GM11168 (cell line): Measurements from ENCODE around the gene SC5D.

Source experiments
- in situ Hi-C: fragments of 300-500 bp; cut with MboI; formaldehyde crosslinking; loops from one replicate; pipeline ENCODE4 v1.12.0; 2022; ENCODE audit warnings: low sequenced_read_pairs; ENCODE audit not compliant: unreplicated experiment

SC5D gene, protein sequence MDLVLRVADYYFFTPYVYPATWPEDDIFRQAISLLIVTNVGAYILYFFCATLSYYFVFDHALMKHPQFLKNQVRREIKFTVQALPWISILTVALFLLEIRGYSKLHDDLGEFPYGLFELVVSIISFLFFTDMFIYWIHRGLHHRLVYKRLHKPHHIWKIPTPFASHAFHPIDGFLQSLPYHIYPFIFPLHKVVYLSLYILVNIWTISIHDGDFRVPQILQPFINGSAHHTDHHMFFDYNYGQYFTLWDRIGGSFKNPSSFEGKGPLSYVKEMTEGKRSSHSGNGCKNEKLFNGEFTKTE

DNA sequence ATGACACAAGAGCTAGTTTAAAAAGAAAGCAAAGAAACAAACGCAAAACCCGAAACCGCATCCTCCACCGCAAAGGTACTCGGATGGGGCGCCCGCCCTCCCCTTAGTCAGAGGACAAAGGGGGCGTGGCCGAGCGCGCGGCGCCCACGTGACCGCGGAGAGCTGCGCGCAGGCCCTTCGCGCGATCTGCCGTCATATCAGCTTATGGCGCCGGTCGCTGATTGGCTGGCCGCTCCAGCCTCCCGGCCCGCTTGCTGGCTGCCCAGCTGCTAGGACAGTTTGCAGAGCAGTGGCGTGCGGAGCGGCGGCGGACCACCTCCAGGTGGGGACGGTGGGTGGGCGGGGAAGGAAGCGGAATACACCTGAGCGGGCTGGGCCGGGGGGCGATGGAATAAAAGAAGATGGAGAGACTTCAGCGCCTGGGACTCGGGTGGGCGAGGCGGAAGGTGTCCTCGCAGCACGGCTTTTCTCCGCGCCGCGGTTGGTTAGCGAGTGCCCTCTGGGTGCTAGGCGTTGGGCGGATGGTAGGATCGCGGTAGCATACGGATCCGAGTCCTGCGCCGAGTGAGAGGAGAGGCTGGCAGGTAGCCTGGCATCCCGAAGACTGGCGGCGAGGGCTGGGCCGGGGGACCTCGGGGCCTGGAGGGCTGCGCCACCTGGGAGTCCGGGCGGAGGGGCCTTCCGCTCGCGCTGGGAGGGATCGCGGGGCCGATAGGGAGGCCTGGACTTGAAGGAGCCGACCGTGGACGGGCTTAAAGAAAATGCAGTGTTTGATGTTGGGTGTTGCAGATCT, at the start of gene SC5D:
Gene SC5D (plus strand): TSS at position 277 of the 793 bp plus-strand sequence. CDS start 10,605 bp downstream, outside the sequence.
- in situ Hi-C loops: no loop called here

DNA sequence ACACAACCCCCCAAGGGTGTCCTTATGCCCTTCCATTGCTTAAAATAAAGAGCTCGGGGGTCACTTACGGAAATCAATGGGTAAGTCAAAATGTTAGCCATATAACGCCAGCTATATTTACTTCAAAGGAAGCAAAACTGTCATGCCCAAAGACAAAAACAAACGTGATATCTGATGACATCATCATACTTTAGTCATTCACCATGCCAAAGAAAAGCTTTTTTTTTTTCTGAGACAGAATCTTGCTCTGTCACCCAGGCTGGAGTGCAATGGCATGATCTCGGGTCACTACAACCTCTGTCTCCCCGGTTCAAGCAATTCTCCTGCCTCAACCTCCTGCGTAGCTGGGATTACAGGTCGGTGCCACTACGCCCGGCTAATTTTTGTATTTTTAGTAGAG, 47.7 kb upstream of the SC5D start:
- in situ Hi-C loops: no loop called here

DNA sequence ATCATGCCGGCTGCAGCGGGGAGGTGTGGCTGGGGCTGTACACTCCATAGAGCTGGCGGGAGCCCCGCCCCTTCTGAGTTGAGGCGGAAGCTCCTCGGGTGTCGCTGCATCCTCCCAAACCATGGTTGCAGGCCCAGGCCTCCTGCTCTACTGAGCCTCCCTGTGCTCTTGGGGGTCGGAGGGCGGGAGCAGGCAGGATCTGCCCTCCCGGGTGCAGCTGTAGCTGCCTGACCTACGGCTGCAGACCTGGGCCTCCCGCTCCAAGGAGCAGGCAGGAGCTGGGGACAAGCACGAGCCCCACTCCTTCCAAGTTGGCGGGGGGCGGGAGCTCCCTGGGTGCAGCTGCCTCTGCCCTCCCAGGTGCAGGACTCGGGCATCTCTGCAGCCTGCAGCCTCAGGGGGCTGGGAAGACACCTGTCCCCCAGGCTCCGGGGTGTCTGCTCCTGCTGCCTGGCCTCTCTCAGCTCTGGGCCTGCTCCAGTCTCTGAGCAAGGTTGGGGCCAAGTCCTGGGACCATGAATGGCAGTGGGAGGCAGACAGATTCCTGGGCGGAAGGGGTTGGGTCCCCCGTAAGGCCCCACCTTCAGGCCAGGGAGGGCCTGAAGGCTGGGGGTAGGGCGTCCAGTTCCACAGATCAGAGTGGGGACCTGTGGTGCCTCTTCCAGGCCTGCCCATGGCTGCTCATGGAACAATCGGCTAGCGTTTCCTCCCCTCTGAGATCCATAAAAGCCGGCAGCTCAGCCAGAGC, 46.4 kb upstream of the SC5D start:
- in situ Hi-C loops: no loop called here

DNA sequence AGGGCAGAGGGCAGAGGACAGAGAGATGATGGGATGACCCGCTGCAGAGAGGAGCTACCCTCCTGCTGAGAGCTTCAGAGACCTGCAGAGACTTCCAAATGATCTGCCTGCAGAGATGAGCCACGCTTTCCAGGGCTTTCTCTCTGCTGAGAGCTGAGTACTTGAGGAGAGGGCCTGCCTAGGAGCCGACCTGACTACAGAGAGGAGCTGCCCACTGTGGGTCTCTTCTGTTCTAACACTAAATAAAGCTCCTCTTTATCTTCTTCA, 45.9 kb upstream of the SC5D start:
- in situ Hi-C loops: no loop called here

DNA sequence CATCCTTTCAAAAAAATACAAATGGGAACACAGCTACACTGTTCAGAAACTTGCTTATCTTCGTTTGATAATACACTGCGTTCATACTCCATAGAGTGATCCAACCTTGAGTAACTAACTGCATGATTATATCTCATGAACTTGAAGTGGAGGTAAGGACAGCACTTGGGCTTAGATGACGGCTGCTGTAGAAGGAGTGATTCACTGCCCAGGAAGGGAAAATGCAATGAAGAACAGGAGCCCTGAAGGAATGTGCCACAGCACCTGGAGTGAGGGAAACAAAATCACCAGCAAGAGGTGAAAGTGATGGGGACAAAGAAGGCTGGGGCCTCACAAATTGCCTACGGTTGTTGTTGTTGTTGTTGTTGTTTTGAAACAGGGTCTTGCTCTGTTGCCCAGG, 44.1 kb upstream of the SC5D start:
- in situ Hi-C loops: no loop called here

DNA sequence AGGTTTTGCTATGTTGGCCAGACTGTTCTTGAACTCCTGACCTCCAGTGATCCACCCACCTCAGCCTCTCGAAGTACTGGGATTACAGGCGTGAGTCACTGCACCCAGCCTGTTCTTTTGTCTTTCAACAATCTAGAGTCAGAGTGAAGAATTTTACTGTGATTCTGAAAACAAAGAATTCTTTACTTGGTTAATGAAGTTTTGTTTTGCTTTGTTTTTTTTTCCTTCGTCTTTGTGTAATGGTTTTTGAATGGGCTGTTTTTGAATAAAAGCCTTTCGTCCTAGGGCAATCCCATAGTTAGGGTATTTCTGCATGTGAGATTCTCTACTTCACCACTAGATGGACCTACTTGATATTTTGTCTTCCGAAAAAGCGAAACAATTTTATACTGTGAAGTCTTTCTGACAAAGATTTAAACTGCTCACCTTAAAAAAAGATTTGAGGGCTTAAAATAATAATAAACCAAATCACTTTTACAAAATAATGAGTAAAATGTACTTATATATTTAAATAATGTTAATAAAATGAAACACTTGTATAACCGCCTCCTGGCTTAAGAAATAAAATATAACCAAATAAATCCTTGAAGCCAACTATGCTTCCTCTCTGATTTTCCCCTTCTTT, 43.4 kb upstream of the SC5D start:
- in situ Hi-C loops: no loop called here

DNA sequence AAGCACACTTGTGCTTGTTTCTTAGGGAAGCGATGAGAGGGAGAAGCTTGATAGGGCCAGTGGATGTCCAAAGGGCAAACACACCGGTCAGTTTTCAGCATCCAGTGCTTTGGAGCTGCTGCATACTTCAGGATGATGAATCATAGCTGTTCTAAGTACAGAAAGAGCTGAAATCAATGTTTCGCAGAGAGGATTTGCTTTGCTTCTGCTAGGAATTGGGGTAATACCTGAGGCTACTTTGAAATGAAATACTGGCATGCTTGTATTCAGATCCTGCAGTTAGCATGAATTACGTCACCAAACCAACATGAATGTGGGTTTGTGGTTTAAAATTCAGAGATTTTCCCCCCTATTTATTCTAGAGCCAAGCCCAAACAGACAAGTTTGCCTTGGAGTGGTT, 41.7 kb upstream of the SC5D start:
- in situ Hi-C loops: no loop called here

DNA sequence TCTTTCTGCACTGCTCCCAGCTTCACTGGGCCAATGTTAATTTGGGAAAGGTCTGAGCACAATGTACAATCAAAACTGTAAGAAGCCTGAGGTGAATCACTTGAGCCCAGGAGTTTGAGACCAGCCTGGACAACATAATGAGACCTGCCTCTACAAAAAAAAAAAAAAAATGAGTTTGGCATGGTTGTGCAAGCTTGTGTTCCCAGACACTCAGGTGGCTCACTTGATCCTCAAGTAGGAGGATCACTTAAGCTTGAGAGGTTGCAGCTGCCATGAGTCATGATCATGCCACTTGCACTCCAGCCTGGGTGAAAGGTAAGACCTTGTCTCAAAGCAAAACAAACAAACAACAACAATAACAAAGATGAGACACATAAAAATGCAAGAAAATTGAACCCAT, 38.6 kb upstream of the SC5D start:
- in situ Hi-C loops: no loop called here

DNA sequence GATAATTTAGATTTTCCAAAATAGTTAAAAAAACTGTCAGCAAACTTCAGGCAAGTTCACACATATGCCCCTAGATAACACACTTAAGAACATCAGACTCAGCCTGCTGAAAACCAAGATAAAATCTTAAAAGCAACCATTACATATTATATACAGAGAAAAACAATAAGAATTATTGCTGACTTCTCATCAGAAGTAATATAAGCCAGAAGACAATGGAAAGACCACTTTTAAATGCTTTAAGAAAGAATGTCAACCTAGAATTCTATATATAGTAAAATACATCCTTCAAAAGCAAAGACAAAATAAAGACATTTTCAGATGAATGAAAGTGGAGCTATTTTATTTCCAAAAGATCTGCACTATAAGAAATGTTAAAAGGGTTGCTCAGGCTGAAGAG, 37.8 kb upstream of the SC5D start:
- in situ Hi-C loops: no loop called here

DNA sequence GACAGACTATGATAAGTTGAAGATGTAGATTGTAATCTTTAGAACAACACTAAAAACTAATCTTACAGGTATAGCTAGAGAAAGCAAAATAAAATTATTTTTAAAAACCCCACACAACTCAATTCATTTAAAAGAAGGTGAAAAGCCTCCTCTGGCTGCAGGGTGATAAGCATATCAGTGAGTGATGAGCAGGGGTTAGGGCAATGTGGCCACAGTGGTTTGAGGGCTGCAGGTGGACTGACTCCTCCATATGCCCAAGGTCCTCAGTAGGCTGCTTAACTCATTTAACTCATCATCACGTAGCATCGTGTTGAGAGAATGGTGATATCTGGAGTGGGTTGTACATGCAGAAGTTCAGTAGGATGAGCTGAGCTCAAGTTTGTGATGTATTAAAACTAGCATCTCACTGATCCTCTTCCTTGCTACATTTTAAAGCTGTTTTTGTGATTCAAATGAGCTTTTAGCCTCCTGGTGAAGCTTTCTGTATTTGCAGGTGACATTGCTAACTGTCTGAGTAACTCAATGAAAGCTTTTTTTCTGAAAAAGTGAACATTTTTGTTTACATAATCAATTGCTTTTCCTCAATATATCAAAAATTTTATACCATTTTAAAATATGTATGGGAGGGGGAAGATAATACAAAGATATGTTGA, 37.0 kb upstream of the SC5D start:
- in situ Hi-C loops: no loop called here

DNA sequence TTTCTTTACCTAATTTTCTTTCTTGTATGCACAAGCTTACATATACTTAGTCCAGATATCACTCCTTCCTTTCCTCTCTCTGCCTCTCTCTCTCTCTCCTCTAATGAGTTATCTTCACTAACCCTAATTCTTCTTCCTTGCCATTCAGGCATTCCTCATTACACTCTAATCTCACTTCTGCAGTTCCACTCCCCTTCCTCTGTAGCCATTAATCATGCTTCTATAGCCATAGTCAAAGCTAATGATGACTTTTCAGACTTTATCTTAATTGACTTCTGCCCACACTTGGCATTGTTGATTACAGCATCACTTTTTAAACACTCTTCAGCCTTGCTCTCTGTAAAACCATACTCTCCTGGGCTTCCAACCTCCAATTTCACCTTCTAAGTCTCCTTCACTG, 35.3 kb upstream of the SC5D start:
- in situ Hi-C loops: no loop called here

DNA sequence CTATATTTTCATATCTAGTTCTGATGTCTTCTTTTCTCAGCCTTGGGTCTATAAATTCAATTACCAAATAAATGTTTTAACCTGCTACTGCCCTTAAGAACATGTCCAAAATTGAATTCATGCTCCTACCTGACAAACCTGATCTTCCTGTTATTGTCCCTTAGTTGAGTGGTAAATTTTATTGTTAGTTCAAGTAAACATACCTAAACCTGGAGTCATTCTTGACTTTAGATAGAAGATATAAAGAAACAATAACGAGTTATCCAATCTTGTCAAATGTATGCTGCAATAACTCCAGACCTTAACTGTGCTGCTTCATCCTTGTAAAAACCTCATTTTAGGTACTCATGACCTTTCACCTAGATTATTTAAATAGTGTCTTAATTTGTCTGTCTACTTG, 34.6 kb upstream of the SC5D start:
- in situ Hi-C loops: no loop called here

DNA sequence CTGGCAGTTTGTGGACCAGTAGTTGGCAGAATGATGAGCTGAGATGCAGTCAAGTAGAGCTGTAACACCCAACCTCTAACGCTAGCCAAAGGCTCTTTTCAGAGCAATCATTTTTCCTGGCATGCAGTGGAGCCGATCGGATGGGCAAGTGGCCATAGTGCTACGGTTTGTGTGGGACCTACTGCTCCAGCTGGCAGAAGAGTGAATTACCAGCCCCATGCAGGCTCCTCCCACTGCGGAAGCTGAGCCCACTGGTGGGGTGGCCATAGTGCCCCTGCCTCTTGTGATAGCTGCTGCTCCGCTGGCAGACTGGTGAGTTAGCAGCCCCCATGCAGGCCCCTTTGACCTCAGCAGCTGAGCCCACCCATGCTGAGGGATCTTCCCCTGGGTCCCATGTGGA, 27.0 kb upstream of the SC5D start:
- in situ Hi-C loops: no loop called here

DNA sequence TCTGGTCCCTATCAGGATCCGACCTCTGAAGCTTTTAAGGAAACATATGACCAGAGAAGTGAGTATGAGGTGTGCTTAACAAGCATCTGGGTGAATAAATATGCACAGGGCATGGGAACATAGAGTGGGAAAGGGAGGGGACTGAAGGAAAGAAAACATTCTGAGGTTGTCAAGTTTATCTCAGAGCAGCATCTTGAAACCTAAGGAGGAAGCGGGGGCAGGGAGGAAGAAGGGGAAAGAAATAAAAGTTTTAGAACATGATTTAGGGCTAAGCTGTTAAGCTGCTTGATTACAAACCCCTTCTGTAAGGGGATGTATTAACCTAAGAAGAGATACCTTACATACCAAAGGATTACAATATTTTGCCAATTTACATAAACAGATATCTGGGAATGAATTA, 24.0 kb upstream of the SC5D start:
- in situ Hi-C loops: no loop called here

DNA sequence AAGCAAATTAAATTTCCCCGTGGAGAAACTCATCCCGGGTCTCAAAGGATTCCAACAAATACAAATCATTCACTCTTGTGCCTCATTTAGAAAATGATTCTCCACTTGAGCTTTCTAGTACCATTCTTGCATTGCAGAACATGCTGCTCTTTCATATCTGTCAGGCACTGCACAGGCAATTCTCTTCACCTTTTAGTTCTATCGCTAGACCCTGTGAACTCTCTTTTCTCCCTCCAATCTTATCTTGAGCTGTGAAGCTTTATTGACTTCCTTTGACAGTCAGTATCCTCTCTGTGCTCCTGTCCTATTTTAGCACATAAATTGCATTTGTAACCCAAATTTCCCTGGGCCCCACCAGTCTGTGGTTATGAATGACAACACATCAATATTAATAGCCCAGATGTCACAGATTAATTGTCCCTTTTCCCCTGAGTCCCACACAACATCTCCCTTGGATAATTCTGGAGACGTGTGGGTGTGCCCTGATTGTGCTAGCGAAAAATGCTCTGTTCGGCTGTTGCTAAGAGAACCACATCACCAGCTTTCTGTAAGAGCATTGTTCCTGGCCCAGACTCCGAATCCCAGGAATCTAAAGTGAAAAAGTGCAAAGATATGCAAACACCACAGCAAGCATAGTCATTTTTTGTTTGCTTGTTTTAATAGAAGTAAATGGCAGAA, 22.4 kb upstream of the SC5D start:
- in situ Hi-C loops: no loop called here

DNA sequence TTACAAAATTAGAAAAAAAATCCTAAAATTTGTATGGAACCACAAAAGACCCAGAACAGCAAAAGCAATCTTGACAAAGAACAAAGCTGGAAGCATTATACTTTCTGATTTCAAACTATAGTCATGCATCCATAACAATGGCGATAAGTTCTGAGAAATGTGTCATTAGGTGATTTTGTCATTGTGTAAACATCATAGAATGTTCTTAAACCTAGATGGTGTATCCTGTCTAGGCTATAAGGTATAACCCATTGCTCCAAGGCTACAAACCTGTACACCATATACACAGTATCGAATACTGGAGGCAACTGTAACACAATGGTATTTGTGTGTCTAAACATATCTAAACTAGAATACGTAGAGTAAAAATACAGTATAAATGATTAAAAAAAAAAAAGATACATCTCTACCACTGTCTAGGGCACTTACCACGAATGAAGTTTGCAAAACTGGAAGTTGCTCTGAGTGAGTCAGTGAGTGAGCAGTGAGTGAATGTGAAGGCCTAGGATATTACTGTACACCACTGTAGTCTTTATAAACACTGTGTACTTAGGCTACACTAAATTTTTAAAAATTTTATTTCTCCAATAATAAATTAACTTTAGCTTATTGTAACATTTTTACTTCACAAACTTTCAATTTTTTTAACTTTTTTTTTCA, 18.1 kb upstream of the SC5D start:
- in situ Hi-C loops: no loop called here

DNA sequence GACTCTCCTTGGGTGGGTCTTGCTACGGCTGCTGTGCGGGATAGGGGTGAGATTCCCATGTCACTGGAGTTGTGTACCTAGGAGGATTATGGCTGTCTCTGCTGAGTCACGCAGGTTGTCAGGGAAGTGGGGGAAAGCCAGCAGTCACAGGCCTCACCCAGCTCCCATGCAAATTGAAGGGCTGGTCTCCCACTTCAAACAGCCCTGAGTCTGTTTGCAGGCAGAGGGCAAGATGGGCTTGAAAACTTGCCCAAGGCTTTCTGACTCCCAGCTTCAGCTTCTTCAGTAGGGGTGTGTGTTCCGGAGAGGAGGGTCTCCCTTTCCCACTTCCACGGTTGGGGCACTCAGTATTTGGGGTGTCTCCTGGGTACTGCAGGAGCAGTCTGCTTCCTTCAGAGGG, 10.9 kb upstream of the SC5D start:
- in situ Hi-C loops: no loop called here

DNA sequence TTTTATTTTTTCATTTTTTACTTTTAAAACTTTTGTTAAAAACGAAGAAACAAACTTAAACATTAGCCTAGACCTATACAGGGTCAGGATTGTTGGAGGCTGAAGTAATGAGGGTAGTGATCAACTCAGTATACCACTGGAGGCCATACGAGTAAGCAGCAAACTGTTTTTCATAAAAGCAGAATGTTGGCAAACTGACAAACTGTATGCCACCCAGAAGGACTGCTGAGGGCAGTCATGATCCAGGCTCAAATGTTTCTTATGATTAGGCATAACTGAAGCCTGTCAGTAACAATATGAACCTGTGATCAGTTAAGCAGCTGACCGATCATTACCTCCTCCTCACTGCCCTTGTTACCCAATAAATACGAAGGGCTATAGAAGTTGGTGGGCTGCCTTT, 10.2 kb upstream of the SC5D start:
- in situ Hi-C loops: no loop called here

DNA sequence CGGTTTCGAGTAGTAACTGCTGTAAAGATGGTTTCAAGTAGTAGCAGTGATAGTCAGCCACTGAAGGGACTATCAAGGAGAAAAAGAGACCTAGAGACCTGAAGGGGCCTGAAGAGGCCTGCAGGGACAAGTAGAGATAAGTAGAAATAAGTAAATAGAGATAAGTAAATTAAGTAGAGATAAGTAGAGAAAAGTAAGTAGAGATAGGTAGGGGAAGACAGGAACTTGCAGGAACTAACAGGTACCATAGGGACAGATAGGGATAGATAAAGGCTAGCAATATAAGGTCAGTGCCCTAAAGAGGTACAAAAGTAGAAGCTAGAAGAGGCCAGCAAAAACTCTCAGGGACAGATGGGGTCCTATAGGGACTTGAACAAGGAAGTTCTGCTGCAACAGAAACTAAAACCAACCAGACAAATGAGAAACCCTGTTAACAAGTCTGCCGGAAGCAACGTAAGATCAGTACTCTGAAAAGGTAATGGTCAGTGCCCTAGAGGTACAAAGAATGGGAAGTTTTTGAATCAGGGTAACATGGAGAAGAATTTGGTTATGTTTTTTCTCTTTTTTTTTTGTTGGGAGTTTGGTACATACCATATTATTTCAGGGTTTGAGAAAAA, 9.6 kb upstream of the SC5D start:
- in situ Hi-C loops: no loop called here
